ENCODE results near the gene GSTA1.
"Not testable (repeated sequence)": the region's sequence is repeated elsewhere in the genome, so short reads cannot be mapped to it uniquely, and the experiment has no call there.

GSTA1 gene

DNA sequence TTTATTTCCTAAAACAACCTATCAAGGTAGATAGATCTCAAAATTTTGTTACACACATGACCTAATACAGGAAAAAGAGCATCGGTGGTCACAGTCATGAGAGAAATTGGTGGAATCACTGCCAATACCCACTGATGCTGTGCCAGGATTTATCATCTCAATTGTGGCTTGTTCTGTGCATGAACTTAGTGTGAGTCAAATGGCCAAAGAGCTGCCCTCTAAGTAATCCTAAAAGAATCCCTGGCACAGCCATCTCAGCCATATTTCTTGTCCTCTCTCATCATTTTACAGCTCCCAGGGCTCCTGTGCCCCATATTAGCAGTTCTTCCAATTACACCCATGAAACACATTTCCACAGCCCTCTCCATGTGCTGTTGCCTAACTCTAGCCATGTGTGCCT, 30.9 kb upstream of the GSTA1 start:
- no peak for DNase-seq (ENCODE audit: extremely low read depth, low read depth)
- TF ChIP-seq, protein P1, sequence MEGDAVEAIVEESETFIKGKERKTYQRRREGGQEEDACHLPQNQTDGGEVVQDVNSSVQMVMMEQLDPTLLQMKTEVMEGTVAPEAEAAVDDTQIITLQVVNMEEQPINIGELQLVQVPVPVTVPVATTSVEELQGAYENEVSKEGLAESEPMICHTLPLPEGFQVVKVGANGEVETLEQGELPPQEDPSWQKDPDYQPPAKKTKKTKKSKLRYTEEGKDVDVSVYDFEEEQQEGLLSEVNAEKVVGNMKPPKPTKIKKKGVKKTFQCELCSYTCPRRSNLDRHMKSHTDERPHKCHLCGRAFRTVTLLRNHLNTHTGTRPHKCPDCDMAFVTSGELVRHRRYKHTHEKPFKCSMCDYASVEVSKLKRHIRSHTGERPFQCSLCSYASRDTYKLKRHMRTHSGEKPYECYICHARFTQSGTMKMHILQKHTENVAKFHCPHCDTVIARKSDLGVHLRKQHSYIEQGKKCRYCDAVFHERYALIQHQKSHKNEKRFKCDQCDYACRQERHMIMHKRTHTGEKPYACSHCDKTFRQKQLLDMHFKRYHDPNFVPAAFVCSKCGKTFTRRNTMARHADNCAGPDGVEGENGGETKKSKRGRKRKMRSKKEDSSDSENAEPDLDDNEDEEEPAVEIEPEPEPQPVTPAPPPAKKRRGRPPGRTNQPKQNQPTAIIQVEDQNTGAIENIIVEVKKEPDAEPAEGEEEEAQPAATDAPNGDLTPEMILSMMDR (IDR thresholded peaks at IDR 0.05; ENCODE audit: low read depth, low read length, missing control alignments): no peak
- H3K4me3 ChIP-seq (replicated peaks; ENCODE audit: low read depth, low read length): no peak overlapping the region

DNA sequence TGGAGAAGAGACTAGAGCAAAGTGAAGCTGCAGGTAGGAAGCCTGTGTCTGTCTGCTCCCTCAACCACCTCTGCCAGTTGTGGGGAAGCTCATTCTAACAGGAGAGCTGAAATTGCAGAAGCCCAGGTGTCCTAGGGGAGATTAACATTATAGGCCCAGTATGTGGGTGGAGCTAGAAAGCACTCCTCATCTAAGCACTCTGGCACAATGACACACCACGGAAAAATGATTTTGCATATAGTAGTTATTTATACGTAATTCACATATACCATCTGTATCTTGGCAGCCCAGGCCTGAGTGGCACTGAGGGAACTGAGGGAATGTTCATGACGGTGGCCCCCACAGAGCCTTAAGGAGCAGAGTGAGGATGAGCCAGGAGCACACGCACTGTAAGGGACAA, 27.3 kb upstream of the GSTA1 start:
- not testable (repeated sequence) for DNase-seq (ENCODE audit: extremely low read depth, low read depth); H3K4me3 ChIP-seq (replicated peaks; ENCODE audit: low read depth, low read length)

DNA sequence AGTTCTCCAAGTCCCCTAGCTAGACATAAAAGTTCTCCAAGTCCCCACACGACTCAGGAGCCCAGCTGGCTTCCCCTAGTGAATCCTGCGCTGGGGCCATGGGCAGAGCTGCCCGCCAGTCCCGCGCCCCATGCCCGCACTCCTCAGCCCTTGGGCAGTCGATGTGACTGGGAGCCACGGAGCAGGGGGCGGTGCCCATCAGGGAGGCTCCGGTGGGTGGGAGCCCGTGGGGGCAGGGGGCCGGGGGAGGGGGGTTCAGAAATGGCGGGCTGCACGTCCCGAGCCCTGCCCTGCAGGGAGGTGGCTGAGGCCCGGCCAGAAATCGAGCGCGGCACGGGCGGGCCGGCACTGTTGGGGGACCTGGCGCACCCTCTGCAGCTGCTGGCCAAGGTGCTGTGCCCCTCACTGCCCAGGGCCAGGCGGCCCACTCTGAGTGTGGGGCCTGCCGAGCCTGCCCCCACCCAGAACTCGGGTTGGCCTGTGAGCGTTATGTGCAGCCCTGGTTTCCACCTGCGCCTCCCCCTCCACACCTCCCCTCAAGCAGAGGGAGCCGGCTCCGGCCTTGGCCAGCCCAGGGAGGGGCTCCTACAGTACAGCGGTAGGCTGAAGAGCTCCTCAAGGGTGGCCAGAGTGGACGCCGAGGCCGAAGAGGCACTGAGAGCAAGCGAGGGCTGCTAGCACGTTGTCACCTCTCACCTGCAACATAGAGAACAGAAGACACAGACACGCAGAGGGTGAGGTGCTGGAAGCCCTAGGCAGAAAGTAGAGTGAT, 25.6 kb upstream of the GSTA1 start:
- TF ChIP-seq, protein P1 (IDR thresholded peaks at IDR 0.05; ENCODE audit: low read depth, low read length, missing control alignments): no peak
- DNase-seq (ENCODE audit: extremely low read depth, low read depth): no peak
- no peak overlapping the region for H3K4me3 ChIP-seq (replicated peaks; ENCODE audit: low read depth, low read length)

DNA sequence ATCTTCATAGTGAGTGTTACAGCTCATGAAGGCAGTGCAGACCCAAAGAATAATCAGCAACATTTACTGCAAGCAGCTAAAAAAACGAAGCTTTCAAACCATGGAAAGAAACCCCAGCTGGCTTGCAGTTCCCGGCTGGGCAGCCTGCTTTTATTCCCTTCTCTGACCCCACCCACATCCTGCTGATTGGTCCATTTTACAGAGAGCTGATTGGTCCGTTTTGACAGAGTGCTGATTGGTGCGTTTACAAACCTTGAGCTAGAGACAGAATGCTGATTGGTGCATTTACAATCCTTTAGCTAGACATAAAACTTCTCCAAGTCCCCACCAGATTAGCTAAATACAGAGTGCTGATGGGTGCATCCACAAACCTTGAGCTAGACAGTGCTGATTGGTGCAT, 25.0 kb upstream of the GSTA1 start:
- H3K4me3 ChIP-seq (replicated peaks; ENCODE audit: low read depth, low read length); DNase-seq (ENCODE audit: extremely low read depth, low read depth): not testable (repeated sequence)

DNA sequence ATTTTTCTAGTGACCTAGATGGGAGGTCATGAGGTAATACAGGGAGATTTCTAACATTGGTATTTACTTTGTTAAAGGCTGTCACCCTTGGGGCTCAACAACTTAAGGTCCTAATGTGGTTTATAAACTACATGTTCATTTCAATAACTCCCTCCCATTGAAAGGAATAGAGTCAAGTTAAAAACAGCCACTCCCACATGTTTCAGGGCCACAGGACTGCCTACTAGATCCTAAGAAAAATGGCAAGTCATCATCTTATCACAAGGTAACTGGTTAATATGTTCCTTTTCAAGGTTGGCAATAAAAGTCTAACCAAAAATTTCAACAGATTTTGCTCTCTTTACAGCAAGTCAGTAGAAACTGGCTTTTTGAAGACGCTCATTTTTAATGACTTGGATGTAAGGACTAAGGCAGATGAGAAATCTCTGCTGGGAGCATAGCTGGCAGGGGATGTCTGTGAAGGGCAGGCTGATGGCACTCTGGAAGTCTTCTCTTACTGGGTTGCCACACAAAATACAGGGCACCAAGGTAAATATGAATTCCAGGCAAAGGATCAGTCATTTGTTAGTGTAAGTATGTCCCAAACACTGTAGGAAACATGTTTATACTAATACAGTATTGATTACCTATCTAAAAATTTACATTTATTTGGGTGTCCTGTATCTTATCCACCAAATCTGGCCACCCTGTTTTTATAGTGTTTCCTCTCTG, 23.6 kb upstream of the GSTA1 start:
- not testable (repeated sequence) for H3K4me3 ChIP-seq (replicated peaks; ENCODE audit: low read depth, low read length); DNase-seq (ENCODE audit: extremely low read depth, low read depth)

DNA sequence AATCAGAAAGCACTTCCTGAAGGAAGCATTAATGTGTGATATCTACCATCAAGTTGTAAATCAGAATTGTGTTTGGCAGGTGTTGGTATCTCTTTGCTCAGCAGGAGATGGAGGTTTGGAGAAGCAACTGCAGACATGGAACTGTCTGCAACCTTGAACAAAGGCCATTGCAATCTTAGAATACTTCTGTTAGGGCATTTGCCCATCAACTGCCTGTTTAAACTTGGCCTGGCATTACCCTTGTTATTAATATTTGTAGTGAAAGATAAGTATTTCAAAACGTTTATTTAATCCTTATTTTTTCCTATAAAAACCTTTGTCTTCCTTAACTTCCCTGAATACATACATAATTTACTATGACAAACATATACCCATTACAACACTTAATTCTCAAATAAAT, 22.9 kb upstream of the GSTA1 start:
- DNase-seq (ENCODE audit: extremely low read depth, low read depth): no peak
- no peak overlapping the region for H3K4me3 ChIP-seq (replicated peaks; ENCODE audit: low read depth, low read length)
- TF ChIP-seq, protein P1 (IDR thresholded peaks at IDR 0.05; ENCODE audit: low read depth, low read length, missing control alignments): no peak

DNA sequence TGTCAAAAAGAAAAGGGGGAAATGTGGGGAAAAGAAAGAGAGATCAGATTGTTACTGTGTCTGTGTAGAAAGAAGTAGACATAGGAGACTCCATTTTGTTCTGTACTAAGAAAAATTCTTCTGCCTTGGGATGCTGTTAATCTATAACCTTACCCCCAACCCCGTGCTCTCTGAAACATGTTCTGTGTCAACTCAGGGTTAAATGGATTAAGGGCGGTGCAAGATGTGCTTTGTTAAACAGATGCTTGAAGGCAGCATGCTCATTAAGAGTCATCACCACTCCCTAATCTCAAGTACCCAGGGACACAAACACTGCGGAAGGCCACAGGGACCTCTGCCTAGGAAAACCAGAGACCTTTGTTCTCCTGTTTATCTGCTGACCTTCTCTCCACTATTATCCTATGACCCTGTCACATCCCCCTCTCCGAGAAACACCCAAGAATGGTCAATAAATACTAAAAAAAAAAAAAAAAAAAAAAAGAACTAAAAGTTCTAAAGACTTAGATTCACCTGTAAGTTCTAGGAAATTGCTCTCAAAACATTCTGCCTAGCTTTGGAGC, 22.4 kb upstream of the GSTA1 start:
- DNase-seq (ENCODE audit: extremely low read depth, low read depth); H3K4me3 ChIP-seq (replicated peaks; ENCODE audit: low read depth, low read length): not testable (repeated sequence)

DNA sequence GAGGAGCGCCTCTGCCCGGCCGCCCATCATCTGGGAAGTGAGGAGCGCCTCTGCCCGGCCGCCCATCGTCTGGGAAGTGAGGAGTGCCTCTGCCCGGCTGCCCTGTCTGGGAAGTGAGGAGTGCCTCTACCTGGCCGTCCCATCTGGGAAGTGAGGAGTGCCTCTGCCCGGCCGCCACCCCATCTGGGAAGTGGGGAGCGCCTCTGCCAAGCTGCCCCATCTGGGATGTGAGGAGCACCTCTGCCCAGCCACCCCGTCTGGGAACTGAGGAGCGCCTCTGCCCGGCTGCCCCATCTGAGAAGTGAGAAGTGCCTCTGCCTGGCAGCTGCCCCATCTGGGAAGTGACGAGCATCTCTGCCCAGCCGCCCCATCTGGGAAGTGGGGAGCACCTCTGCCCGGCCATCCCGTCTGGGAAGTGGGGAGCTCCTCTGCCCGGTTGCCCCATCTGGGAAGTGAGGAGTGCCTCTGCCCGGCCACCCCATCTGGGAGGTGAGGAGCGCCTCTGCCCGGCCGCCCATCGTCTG, 21.7 kb upstream of the GSTA1 start:
- not testable (repeated sequence) for DNase-seq (ENCODE audit: extremely low read depth, low read depth); H3K4me3 ChIP-seq (replicated peaks; ENCODE audit: low read depth, low read length)

DNA sequence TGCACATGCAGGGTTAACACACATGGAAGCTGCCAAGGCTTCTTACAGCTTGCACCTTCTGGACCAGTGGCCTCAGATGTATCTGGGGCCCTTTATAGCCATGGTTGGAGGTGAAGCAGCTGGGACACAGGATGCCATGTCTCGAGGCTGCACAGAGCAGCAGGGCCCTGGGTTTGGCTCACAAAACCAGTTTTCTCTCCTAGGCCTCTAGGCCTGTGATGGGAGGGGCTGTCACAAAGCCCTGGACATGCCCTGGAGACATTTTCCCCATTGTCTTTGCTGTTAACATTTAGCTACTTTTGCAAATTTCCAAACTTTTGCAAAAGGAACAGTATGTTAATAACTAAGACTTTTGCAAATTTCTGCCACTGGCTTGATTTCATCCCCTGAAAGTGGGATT, 18.2 kb upstream of the GSTA1 start:
- TF ChIP-seq, protein P1 (IDR thresholded peaks at IDR 0.05; ENCODE audit: low read depth, low read length, missing control alignments): no peak

More for the DNA sequence above, 18.2 kb upstream of the GSTA1 start:
- no peak overlapping the region for H3K4me3 ChIP-seq (replicated peaks; ENCODE audit: low read depth, low read length)
- no peak for DNase-seq (ENCODE audit: extremely low read depth, low read depth)

All from HFF-Myc (cell line).